ENCODE measurements around the gene SLC25A21.
"Not testable (repeated sequence)": the region's sequence is repeated elsewhere in the genome, so short reads cannot be mapped to it uniquely, and the experiment has no call there.

SLC25A21 gene

GRCh38 chr14:36996133-36996856 lies 176.1 kb downstream of the SLC25A21 start:
- Histone ChIP-seq H3K27me3 (ENCODE audit: insufficient read depth, low read length) (no peaks in the 10 kb centered on the region), H3K4me1 (ENCODE audit: insufficient read depth, low read length) (peaks cover 5% of the 10 kb centered on the region; the same call in 1 of the 2 replicates), H3K9me3 (ENCODE audit: insufficient read depth, low read depth, low read length) (no peaks in the 10 kb centered on the region), H3K36me3 (ENCODE audit: insufficient read depth, low read depth, low read length) (no peaks in the 10 kb centered on the region), H3K9ac (ENCODE audit: low read depth, low read length) (no peak overlapping the region), H3K4me3 (ENCODE audit: low read length) (no peak overlapping the region), H3K27ac (ENCODE audit: low read length) (no peak overlapping the region)

GRCh38 chr14:36989806-36990205 lies 182.6 kb downstream of the SLC25A21 start:
- Histone ChIP-seq H3K4me3 (ENCODE audit: low read length) (no peak overlapping the region), H3K9me3 (ENCODE audit: insufficient read depth, low read depth, low read length) (no peaks in the 10 kb centered on the region), H3K27ac (ENCODE audit: low read length) (no peak overlapping the region), H3K4me1 (ENCODE audit: insufficient read depth, low read length) (peaks cover 4% of the 10 kb centered on the region; the same call in 1 of the 2 replicates), H3K36me3 (ENCODE audit: insufficient read depth, low read depth, low read length) (no peaks in the 10 kb centered on the region), H3K9ac (ENCODE audit: low read depth, low read length) (no peak overlapping the region), H3K27me3 (ENCODE audit: insufficient read depth, low read length) (no peaks in the 10 kb centered on the region)

DNA sequence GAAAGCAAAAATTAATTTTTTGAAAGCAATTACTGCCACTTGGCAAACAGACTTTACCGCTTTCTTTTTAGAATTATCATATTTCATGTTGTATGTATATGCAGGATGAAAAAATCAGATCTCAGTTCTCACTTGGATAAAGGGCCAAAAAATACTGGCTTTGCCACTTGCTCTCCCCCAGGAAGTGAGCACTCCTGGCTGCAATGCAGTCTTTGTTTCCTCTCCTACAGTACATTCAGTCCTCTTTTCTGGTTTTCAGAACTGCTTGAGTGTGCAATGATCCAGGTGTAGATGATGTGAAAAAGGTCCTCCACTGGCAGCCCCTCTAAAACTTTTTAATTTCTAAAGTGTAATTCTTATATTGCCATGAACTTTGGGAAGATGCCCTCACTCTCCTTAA lies 183.4 kb downstream of the SLC25A21 start:
- Histone ChIP-seq H3K4me3 (ENCODE audit: low read length) (no peak overlapping the region), H3K27ac (ENCODE audit: low read length) (no peak overlapping the region), H3K9me3 (ENCODE audit: insufficient read depth, low read depth, low read length) (no peaks in the 10 kb centered on the region)

GRCh38 chr14:36988568-36988967 lies 183.8 kb downstream of the SLC25A21 start:
- no peak overlapping the region for H3K4me3 ChIP-seq (ENCODE audit: low read length)
- H3K4me1 ChIP-seq (ENCODE audit: insufficient read depth, low read length) = no peaks in the 10 kb centered on the region
- no peaks in the 10 kb centered on the region for H3K27me3 ChIP-seq (ENCODE audit: insufficient read depth, low read length)
- no peak overlapping the region for H3K27ac ChIP-seq (ENCODE audit: low read length)
- H3K9me3 ChIP-seq (ENCODE audit: insufficient read depth, low read depth, low read length) = no peaks in the 10 kb centered on the region
- no peak overlapping the region for H3K9ac ChIP-seq (ENCODE audit: low read depth, low read length)
- no peaks in the 10 kb centered on the region for H3K36me3 ChIP-seq (ENCODE audit: insufficient read depth, low read depth, low read length)

More for the DNA sequence above, 183.4 kb downstream of the SLC25A21 start:
- Histone ChIP-seq H3K9ac (ENCODE audit: low read depth, low read length) (no peak overlapping the region), H3K4me1 (ENCODE audit: insufficient read depth, low read length) (no peaks in the 10 kb centered on the region), H3K36me3 (ENCODE audit: insufficient read depth, low read depth, low read length) (no peaks in the 10 kb centered on the region), H3K27me3 (ENCODE audit: insufficient read depth, low read length) (no peaks in the 10 kb centered on the region)

- no peak overlapping the region for H3K27ac ChIP-seq (ENCODE audit: low read length)
- no peaks in the 10 kb centered on the region for H3K36me3 ChIP-seq (ENCODE audit: insufficient read depth, low read depth, low read length)
Observed at GRCh38 chr14:36986407-36986806, 186.0 kb downstream of the SLC25A21 start.

GRCh38 chr14:36981832-36982529 lies 190.4 kb downstream of the SLC25A21 start:
- no peaks in the 10 kb centered on the region for H3K36me3 ChIP-seq (ENCODE audit: insufficient read depth, low read depth, low read length)
- H3K4me3 ChIP-seq (ENCODE audit: low read length) = no peak overlapping the region
- no peak overlapping the region for H3K27ac ChIP-seq (ENCODE audit: low read length)
- H3K9me3 ChIP-seq (ENCODE audit: insufficient read depth, low read depth, low read length) = no peaks in the 10 kb centered on the region
- H3K4me1 ChIP-seq (ENCODE audit: insufficient read depth, low read length) = no peaks in the 10 kb centered on the region
- no peak overlapping the region for H3K9ac ChIP-seq (ENCODE audit: low read depth, low read length)
- H3K27me3 ChIP-seq (ENCODE audit: insufficient read depth, low read length) = no peaks in the 10 kb centered on the region

More at GRCh38 chr14:36986407-36986806, 186.0 kb downstream of the SLC25A21 start:
- Histone ChIP-seq H3K9me3 (ENCODE audit: insufficient read depth, low read depth, low read length) (no peaks in the 10 kb centered on the region), H3K4me3 (ENCODE audit: low read length) (no peak overlapping the region), H3K4me1 (ENCODE audit: insufficient read depth, low read length) (no peaks in the 10 kb centered on the region), H3K27me3 (ENCODE audit: insufficient read depth, low read length) (no peaks in the 10 kb centered on the region), H3K9ac (ENCODE audit: low read depth, low read length) (no peak overlapping the region)

DNA sequence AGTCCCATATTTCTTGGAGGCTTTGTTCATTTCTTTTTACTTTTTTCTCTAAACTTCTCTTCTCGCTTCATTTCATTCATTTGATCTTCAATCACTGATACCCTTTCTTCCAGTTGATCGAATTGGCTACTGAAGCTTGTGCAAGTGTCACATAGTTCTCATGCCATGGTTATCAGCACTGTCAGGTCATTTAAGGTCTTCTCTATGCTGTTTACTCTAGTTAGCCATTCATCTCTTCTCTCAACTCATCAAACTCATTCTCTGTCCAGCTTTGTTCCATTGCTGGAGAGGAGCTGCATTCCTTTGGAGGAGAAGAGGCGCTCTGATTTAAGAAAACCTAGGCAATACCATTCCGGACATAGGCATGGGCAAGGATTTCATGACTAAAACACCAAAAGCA lies 192.0 kb downstream of the SLC25A21 start:
- not testable (repeated sequence) for H3K4me1 ChIP-seq (ENCODE audit: insufficient read depth, low read length); H3K9ac ChIP-seq (ENCODE audit: low read depth, low read length); H3K36me3 ChIP-seq (ENCODE audit: insufficient read depth, low read depth, low read length); H3K9me3 ChIP-seq (ENCODE audit: insufficient read depth, low read depth, low read length); H3K4me3 ChIP-seq (ENCODE audit: low read length); H3K27me3 ChIP-seq (ENCODE audit: insufficient read depth, low read length); H3K27ac ChIP-seq (ENCODE audit: low read length)

DNA sequence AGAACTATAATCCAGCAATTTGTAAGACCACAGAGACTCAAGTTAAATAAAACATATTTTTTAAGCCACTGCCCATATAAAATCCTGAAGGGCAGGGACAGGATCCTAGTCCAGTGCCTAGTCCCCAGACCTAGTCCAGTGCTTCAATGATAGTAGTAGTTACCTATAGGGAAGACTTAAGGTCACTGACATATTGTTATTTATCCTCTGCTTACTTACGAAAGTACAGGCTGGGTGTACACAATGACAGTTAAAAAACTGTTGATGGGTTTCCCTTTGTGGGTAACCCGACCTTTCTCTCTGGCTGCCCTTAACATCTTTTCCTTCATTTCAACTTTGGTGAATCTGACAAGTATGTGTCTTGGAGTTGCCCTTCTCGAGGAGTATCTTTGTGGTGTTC lies 192.5 kb downstream of the SLC25A21 start:
- no peaks in the 10 kb centered on the region for H3K27me3 ChIP-seq (ENCODE audit: insufficient read depth, low read length)
- H3K4me1 ChIP-seq (ENCODE audit: insufficient read depth, low read length) = no peaks in the 10 kb centered on the region
- H3K9me3 ChIP-seq (ENCODE audit: insufficient read depth, low read depth, low read length) = no peaks in the 10 kb centered on the region
- no peaks in the 10 kb centered on the region for H3K36me3 ChIP-seq (ENCODE audit: insufficient read depth, low read depth, low read length)
- H3K27ac ChIP-seq (ENCODE audit: low read length) = no peak overlapping the region
- no peak overlapping the region for H3K4me3 ChIP-seq (ENCODE audit: low read length)
- H3K9ac ChIP-seq (ENCODE audit: low read depth, low read length) = no peak overlapping the region

GRCh38 chr14:36976571-36977023 lies 195.8 kb downstream of the SLC25A21 start:
- Histone ChIP-seq H3K9ac (ENCODE audit: low read depth, low read length) (no peak overlapping the region), H3K4me3 (ENCODE audit: low read length) (no peak overlapping the region), H3K27me3 (ENCODE audit: insufficient read depth, low read length) (no peaks in the 10 kb centered on the region), H3K36me3 (ENCODE audit: insufficient read depth, low read depth, low read length) (no peaks in the 10 kb centered on the region), H3K4me1 (ENCODE audit: insufficient read depth, low read length) (no peaks in the 10 kb centered on the region), H3K9me3 (ENCODE audit: insufficient read depth, low read depth, low read length) (no peaks in the 10 kb centered on the region), H3K27ac (ENCODE audit: low read length) (no peak overlapping the region)

GRCh38 chr14:36975834-36976233 lies 196.6 kb downstream of the SLC25A21 start:
- Histone ChIP-seq H3K9me3 (ENCODE audit: insufficient read depth, low read depth, low read length) (no peaks in the 10 kb centered on the region), H3K9ac (ENCODE audit: low read depth, low read length) (no peak overlapping the region), H3K4me3 (ENCODE audit: low read length) (no peak overlapping the region), H3K27me3 (ENCODE audit: insufficient read depth, low read length) (no peaks in the 10 kb centered on the region), H3K4me1 (ENCODE audit: insufficient read depth, low read length) (no peaks in the 10 kb centered on the region), H3K36me3 (ENCODE audit: insufficient read depth, low read depth, low read length) (no peaks in the 10 kb centered on the region), H3K27ac (ENCODE audit: low read length) (no peak overlapping the region)

GRCh38 chr14:36974985-36975384 lies 197.4 kb downstream of the SLC25A21 start:
- H3K4me3 ChIP-seq (ENCODE audit: low read length) = no peak overlapping the region
- H3K27me3 ChIP-seq (ENCODE audit: insufficient read depth, low read length) = no peaks in the 10 kb centered on the region
- no peaks in the 10 kb centered on the region for H3K4me1 ChIP-seq (ENCODE audit: insufficient read depth, low read length)
- H3K9ac ChIP-seq (ENCODE audit: low read depth, low read length) = no peak overlapping the region
- no peak overlapping the region for H3K27ac ChIP-seq (ENCODE audit: low read length)
- no peaks in the 10 kb centered on the region for H3K36me3 ChIP-seq (ENCODE audit: insufficient read depth, low read depth, low read length)
- H3K9me3 ChIP-seq (ENCODE audit: insufficient read depth, low read depth, low read length) = no peaks in the 10 kb centered on the region

DNA sequence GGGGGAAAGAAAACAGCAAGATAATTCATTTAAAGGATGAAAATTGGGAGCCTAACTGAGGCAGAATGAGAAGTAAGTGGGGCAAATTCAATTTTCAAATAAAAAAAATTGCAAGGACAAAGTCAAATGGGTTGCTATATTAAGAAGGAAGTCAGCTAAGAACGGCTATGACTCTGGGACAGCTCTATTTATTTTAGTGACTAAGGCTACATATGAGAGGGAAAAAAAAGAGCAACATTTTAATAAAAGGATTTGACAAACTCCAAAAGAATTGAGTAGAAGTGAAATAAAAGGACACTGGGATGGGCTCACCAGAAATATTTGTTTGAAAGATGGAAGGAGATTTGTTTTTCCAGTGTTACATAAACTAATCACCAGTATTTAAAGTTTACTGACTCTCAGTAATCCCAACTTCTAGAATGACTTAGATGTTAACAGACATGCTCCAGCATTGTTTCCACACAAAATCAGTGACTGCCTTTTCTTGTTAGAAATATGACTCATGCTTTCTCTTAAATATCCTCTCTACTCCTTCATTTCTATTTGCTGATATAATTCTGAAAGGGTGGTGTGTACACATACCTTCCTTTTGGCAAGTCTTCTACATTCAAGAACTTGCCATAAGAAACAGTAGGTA lies 198.5 kb downstream of the SLC25A21 start:
- H3K27me3 ChIP-seq (ENCODE audit: insufficient read depth, low read length) = no peaks in the 10 kb centered on the region
- H3K36me3 ChIP-seq (ENCODE audit: insufficient read depth, low read depth, low read length) = no peaks in the 10 kb centered on the region
- H3K4me1 ChIP-seq (ENCODE audit: insufficient read depth, low read length) = no peaks in the 10 kb centered on the region
- H3K9me3 ChIP-seq (ENCODE audit: insufficient read depth, low read depth, low read length) = no peaks in the 10 kb centered on the region
- no peak overlapping the region for H3K4me3 ChIP-seq (ENCODE audit: low read length)
- H3K27ac ChIP-seq (ENCODE audit: low read length) = no peak overlapping the region
- no peak overlapping the region for H3K9ac ChIP-seq (ENCODE audit: low read depth, low read length)

All from iPS-20b (cell line).